ENCODE results near the gene P3H4. TPM values are rescaled to one million over a fixed set of nuclear protein-coding genes. Genes with fewer than 3 reads are reported as not detected.

The P3H4 gene
- total RNA-seq, 1 experiment from 2014 or later = 24.0 TPM

DNA sequence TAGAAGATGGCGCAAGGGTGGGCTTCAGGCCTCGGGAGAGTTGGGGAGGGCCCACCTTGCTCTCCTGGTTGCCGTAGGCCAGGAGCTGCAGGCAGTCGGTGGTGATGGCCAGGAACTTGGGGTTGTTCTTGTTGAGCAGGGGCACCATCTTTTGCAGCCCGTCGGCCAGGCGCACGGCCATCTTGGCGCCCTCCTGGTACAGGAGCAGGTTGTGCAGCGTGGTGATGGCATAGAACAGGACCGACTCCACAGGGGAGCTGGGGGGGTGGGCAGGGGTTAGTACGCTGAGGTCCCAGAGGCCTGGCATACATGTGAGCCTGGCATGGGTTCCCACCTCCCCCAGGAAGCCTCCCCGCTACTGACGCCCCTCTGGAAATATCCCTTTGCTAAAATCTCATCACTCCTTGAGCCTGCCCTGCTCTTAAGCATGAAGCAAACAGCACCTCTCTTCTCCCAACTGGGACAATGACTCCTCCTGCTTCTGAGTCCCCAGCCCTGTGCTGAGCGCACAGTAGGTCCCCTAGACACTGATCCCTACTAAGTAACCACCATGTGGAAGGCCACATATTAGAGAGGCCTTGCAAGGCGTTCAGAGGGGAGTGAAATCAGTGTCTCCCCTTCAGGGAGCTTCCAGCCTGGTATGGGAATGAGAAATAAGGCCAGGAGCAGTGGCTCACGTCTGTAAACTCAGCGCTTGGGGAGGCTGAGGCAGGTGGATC, 44.3 kb downstream of the P3H4 start:
- Mint-ChIP-seq H3K4me3 (no peak overlapping the region), H3K27me3 (ENCODE audit: low read depth) (no peaks in the 10 kb centered on the region), H3K27ac (peak overlapping the region in 1 of 3 experiments; percentile 13; a peak in 1 of 7 replicates), H3K4me1 (peaks cover 7 to 10% of the 10 kb centered on the region in 2 experiments), H3K36me3 (ENCODE audit: insufficient read depth in 1 of 3, low read depth in 3 of 3) (peaks cover 46 to 83% (median 80%) of the 10 kb centered on the region in 3 experiments), H3K9me3 (no peaks in the 10 kb centered on the region)
- no peak for DNase-seq
- H4K8ac ChIP-seq (replicated peaks; ENCODE audit: insufficient read length, low read depth, low read length) = no peak overlapping the region
- H3K4ac ChIP-seq (ENCODE audit: low read depth, low read length) = no peak overlapping the region
- no peak overlapping the region for H3K14ac ChIP-seq (ENCODE audit: insufficient read depth, low read length)
- no peaks in the 10 kb centered on the region for H3K9me3 ChIP-seq (ENCODE audit: control insufficient read depth, low read depth, low read length)
- no peak overlapping the region for H3T11ph ChIP-seq (ENCODE audit: low read length)
- H3K9ac ChIP-seq (ENCODE audit: extremely low read depth, insufficient read length, low read length) = no peak overlapping the region
- H3K27ac ChIP-seq (ENCODE audit: insufficient read length, low read depth, low read length) = no peak overlapping the region
- no peak overlapping the region for H2BK120ac ChIP-seq (ENCODE audit: low read depth, low read length, poor library complexity, severe bottlenecking)
- no peaks in the 10 kb centered on the region for H3K27me3 ChIP-seq (ENCODE audit: insufficient read depth, low read length)
- H3K79me1 ChIP-seq (ENCODE audit: insufficient read depth, low read depth, low read length, poor library complexity, severe bottlenecking) = no peaks in the 10 kb centered on the region
- no peak overlapping the region for H2BK15ac ChIP-seq (ENCODE audit: low read depth, low read length)
- H2AK5ac ChIP-seq (ENCODE audit: insufficient read length, low read length) = no peak overlapping the region
- no peak overlapping the region for H2BK12ac ChIP-seq (ENCODE audit: insufficient read length, low read depth, low read length)
- no peak overlapping the region for H2BK5ac ChIP-seq (ENCODE audit: insufficient read length, low read length)
- TF ChIP-seq, protein P1, sequence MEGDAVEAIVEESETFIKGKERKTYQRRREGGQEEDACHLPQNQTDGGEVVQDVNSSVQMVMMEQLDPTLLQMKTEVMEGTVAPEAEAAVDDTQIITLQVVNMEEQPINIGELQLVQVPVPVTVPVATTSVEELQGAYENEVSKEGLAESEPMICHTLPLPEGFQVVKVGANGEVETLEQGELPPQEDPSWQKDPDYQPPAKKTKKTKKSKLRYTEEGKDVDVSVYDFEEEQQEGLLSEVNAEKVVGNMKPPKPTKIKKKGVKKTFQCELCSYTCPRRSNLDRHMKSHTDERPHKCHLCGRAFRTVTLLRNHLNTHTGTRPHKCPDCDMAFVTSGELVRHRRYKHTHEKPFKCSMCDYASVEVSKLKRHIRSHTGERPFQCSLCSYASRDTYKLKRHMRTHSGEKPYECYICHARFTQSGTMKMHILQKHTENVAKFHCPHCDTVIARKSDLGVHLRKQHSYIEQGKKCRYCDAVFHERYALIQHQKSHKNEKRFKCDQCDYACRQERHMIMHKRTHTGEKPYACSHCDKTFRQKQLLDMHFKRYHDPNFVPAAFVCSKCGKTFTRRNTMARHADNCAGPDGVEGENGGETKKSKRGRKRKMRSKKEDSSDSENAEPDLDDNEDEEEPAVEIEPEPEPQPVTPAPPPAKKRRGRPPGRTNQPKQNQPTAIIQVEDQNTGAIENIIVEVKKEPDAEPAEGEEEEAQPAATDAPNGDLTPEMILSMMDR (conservative IDR thresholded peaks at IDR 0.05) = no peak
- H3K18ac ChIP-seq (ENCODE audit: insufficient read length, low read depth, low read length) = no peak overlapping the region
- no peaks in the 10 kb centered on the region for H3K23me2 ChIP-seq (ENCODE audit: insufficient read length, low read depth, low read length, poor library complexity, severe bottlenecking)
- peaks cover 5% of the 10 kb centered on the region; the same call in 1 of the 2 replicates for H3K4me1 ChIP-seq (ENCODE audit: insufficient read depth, low read length)
- WGBS (ENCODE audit: extremely low coverage, insufficient read length, low lambda C conversion rate) = no CpG with 5 or more reads among the region's 18 CpGs
- no peak overlapping the region for H4K5ac ChIP-seq (ENCODE audit: insufficient read length, low read depth, low read length)
- no peak overlapping the region for H3K56ac ChIP-seq (ENCODE audit: insufficient read length, low read depth, low read length)
- H4K20me1 ChIP-seq (ENCODE audit: control insufficient read depth, insufficient read depth, insufficient read length) = no peaks in the 10 kb centered on the region
- H4K91ac ChIP-seq (ENCODE audit: insufficient read length, low read depth, low read length) = no peak overlapping the region
- H2AFZ ChIP-seq (ENCODE audit: low read length) = no peak overlapping the region
- H3K4me2 ChIP-seq (ENCODE audit: insufficient read depth, insufficient read length, low read length) = no peak overlapping the region
- no peak overlapping the region for H3K23ac ChIP-seq (ENCODE audit: insufficient read length, low read depth, low read length)
- no peaks in the 10 kb centered on the region for H3K79me2 ChIP-seq (ENCODE audit: insufficient read depth, low read length)
- H2BK20ac ChIP-seq (ENCODE audit: low read depth, low read length, poor library complexity, severe bottlenecking) = no peak overlapping the region

All from H9 (cell line).